CD4-positive, alpha-beta T cell treated with Interleukin-4 for 4 hours (primary cell): ENCODE measurements around the gene RPGRIP1.
"Not testable (repeated sequence)": the region's sequence is repeated elsewhere in the genome, so short reads cannot be mapped to it uniquely, and the experiment has no call there.

Experiments used
- DNase-seq: peaks from one replicate; pipeline ENCODE4 v3.0.0-alpha.2; 2020

The RPGRIP1 gene

DNA sequence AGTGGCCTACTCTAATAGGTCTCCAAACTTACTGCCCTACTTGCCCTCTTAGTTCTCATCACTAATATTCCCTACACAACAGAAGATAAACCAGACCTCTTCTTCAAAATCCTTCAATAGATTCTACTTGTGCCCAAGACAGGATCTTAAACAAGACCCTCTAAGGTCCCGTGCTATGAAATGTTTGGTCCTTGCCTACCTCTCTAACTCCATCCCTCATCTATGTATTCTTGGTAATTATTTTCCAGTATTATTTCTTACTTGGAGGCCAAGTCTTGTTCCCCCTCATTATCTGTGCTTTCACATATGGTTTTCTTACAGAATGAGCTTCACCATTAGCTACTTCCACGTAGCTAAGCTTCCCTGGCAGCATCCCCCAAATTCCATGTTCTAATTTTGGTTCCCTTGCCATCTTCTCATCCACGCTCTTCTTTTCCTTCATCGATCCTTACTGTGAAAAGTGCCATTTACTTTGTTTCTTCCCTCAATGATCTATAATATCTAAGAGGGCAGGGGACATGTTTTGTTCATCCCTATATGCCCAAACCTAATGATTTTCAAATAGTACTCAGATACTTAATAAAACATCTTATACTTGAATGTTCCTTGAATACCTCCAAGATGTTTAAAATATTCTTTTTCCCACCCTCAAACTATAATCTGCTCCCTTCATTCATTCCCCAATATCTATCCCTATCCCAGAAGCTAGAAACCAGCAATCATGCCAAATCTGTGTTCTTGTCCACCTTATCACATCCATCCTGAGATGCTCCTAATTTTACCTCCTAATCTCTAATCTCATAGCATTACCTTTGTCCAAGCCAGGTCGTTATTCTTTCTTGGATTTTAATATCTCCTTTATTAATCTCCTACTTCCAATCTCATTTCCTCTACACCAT, 20.7 kb upstream of the RPGRIP1 start:
- no peak for DNase-seq

DNA sequence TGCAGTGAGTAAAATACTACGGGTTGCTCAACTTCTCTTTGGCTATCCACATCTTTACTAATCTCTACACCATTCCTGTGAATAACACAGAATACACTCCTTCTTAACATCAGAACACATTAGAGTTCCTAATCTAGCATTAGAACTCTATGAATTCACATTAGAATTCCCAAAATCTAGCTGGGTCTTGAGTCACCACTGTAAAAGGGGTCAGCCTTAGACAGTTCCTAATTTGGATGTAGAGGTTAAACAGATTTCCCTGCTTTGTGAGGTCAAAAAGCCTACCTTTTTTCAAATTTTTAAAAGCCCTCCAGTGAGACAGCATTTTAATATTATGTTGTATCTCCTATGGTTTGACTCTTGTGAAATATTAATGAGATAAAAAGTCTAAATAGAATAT, 18.1 kb upstream of the RPGRIP1 start:
- no peak for DNase-seq

DNA sequence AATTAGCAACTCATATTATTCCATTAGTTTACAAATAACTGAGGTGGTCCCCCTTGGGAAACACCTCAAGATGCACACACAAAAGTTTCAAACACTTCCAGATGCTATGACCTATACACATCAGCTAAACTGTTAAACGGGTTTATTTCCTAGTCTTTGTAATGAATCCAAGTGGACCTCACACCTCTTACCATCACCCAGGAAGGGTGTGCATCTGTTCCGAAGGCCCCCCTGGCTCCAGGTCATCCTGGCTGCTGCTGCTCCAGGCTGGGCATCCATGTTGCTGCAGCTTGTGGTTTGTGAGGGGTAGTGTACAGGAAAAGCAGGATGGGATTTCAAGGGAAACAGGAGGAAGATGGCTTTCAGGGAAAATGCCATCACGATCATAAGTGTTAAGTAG, 17.5 kb upstream of the RPGRIP1 start:
- no peak for DNase-seq

DNA sequence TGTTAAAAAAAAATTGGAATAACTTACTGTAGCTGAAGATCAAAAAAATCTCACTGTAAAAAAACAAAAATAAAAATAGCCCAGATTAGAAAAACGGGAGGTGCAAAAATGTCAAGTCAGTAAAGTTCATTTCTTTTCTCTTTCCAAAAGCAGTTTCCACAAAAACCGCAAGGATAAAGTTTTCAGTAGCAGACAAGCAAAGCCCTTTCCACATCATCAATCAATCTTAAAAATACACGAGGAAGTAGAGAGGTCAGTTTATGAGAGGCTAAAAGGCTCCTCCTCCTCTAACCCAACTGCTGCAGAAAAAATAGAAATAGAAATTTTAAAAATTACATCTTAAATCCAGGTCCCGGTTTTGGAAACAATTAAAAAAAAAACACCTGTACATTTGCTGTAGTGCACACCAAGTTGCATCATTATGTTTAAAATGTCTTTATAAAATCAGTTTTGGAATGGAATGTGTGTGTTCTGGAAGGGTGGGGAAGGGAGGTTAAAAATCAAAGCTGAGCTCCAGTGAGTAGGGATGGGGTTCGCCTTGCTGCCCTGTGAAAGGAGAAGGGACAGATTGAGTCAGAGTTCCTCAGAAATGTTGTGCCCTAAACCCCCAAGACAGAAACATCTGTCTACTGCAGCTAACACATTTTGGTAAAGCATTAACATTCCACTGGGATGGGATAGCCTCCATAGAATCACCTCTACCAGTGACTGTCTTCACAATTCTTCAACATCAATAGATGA, 16.4 kb upstream of the RPGRIP1 start:
- DNase-seq: peak; percentile 30

DNA sequence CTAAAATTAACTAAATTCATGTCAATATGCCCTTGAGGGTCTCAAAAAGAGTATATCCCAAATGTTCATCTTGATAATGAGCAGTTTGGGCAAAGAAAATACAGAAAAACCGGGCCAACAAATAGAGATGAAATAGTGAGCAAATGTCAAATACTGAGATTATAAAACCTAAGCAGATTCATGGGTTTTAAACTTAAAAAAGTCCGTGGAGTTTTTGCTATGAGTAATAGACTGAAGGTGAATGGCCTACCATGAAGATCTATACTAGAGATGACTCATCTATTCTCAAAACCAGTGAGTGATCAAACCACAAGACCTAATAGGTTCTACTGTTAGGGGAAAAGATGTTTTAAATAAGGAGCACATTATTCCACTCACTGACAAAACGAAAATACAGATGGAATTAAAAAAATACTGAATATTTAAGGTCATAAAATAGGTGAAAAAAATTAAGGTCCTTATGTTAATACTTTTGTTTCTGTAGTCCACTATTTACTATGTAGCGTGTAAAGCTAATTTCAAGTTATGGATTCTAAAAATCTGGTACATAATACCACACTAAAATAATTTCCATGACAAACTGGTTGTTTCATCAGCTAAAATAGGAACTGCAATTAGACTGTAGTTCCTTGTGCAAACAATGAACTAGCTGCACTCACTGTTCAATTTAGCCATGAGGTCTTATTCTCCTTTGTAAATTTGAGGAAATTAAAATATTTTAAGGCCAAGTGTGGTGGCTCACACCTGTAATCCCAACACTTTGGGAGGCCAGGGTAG, 15.7 kb upstream of the RPGRIP1 start:
- peak; percentile 85 for DNase-seq

DNA sequence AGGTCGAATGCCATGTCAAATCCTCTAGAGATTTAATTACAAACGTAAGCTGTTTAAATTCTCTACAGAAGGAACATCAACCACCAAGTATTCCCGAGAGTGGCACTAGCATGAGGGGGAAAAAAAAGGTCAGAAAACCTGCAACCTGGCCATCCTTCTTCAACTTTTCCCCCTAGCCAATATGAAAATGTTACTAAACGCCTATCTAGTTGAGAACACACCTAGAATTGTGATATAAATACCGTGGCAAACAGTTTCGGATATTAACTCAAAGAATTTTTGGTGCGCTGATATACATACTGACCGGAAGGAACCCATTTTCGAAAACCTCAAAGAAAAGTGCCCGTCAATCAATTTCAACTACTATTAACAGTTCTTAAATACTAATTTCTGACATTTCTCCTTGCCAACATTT, 12.4 kb upstream of the RPGRIP1 start:
- no peak for DNase-seq

DNA sequence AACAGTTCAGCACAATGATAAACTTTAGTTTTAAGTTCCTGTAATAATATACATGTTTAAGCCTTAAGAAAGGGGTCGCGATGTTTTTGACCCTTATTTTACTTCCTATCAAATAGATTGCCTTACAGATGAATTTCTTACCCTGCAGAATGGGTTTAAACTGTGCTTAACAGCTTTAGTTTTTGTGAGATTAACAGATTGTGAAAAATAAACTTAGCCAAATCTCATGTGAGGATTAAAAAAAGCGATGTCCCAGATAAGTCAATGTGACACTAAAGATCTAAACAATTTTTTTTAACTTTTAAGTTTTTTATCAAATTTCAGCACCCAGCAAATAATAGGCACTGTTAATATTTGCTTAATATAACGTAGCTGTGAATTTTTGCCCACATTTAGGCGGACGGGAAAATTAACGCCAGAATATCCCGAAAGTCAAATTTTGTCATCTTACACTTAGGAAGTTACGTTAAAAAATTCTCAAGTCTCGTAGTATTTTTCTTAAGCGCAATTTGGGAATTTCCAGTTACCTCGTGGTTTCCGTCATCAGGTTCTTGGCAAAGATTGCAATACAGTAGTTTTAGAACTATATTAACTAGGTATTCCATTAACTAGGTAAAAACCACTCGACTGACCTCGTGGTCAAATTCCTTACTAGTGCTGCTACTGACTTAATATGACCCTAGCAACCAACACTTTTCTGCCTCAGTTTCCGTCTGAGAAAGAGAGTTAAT, 11.8 kb upstream of the RPGRIP1 start:
- peak; percentile 47 for DNase-seq

DNA sequence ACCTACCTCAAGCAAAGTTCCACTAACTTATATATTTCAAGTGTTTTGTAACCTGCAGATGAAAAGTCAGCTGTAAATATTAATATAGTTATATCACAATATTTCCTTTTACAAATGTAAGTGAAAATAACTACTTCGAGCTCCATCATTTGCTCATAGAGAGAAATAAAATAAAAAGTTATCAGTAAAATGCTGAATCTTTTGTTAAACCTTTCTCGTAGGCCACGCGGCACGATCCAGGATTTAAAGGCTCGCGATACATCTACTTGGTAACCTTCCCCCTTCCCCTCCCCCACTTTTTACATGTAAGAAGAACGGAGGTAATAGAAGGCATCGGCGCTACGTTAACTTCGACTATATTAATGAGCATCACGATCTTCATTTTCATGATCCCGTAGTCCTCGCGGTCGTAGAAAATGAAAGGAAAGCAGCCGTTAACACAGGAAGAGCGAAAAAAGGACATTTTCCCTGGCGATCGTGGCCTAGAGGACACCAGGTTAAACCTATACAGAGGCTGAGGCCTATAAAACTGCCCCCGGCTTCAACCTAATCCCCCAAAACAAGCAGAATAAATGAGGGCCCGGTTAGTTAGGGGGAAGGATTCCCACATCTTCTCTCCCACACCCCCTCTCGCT, 11.1 kb upstream of the RPGRIP1 start:
- peak; percentile 39 for DNase-seq

DNA sequence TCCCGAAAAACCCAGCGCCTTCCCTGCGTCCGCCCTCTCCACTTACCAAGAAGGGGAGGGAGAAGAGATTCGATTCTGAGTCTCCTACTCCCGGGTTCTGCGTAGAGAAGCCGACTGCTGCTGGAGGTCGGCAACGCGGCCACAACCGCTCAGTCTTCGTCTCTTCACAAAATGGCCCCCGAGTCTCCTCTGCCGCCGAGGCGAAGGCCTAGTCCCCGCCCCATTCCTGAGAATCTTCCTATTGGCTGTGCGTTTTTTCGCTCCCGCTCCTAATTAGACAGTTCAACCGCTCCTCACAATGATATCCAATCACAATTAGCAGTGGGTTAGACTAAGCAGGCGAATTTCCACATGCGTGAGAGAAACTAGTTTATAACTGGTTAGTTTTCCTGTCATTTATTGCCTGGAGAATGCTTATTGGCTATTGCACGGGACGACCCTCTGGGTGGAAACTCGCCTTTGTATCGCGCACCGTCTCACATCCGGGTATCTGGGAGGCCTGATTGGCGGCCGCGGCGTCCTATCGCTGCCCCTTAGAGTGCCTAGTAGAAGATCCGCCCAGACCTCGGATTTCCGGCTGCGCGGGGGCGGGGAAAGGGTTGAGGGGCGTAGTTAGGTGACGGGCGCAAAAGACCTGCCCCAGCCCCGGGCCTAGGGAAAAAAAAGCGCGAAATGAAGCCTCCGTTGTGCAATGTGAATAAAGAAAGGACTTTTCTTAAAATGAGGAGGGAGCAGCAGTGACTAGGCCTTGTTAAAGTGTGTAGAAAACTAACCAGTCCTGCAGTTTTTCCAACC, 10.4 kb upstream of the RPGRIP1 start, which contains the start of gene HNRNPC:
HNRNPC (minus strand) TSS at position 191 of the 795 bp plus-strand sequence. CDS start 35,249 bp downstream, outside the sequence.
- peak; percentile 100 for DNase-seq

DNA sequence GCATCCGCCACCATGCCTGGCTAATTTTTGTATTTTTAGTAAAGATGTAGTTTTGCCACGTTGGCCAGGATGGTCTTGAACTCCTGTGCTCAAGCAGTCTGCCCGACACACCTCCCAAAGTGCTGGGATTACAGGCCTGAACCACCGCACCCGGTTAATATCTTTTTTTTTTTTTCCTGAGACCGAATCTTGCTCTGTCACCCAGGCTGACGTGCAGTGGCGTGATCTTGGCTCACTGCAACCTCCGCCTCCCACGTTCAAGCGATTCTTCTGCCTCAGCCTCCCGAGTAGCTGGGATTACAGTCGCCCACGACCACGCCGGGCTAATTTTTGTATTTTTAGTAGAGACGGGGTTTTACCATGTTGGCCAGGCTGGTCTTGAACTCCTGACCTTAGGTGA, 7.2 kb upstream of the RPGRIP1 start:
- not testable (repeated sequence) for DNase-seq

DNA sequence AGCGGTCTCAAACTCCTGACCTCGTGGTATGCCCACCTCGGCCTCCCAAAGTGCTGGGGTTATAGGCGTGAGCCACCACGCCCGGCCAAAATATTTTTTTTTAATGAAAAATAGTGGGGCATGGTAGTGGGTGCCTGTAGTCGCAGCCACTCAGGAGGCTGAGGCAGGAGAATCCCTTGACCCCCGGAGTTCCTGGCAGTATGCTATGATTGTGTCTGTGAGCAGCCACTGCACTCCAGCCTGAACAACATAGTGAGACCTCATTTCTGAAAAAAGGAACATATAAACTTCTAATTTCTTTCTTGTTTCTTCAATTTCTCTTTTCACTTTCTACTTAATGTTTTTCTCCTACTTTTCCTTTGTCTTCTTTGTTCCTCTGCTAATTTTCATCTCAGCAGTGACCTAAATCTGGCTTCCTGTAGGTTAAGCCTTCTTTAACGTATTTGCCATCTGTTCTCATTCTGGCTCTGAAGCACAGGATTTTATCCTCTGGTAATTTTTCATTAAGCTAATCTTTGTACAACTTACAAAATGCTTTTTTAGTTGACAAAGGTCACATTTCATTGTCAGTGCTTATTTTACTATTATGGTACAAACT, 4.5 kb upstream of the RPGRIP1 start:
- DNase-seq: no peak

DNA sequence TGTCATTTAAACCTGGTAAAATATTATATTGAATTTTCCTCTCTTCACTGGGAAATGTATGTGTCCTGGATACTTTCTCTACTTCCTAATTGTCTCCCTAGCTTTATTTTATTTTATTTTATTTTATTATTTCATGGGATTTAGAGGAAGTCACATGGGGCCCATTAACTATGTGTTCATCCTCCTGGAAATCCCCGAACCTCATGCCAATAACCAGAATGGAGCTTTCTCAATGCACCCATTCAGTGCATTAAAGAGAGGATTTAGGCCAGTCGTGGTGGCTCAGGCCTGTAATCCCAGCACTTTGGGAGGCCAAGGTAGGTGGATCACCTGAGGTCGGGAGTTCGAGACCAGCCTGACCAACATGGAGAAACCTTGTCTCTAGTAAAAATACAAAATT, 1.3 kb upstream of the RPGRIP1 start:
- no peak for DNase-seq

DNA sequence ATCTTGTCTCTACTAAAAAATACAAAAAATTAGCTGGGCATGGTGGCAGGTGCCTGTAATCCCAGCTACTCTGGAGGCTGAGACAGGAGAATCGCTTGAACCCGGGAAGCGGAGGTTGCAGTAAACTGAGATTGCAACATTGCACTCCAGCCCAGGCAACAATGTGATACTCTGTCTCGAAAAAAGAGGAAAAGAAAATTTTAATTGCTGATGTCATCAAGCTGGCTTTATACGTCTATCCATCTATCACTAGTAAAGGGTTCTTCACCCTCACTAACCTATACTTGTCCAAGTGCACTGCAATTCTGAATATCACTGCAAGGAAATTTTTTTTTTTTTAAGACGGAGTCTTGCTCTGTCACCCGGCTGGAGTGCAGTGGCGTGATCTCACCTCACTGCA, 2.0 kb downstream of the RPGRIP1 start:
- DNase-seq: not testable (repeated sequence)

DNA sequence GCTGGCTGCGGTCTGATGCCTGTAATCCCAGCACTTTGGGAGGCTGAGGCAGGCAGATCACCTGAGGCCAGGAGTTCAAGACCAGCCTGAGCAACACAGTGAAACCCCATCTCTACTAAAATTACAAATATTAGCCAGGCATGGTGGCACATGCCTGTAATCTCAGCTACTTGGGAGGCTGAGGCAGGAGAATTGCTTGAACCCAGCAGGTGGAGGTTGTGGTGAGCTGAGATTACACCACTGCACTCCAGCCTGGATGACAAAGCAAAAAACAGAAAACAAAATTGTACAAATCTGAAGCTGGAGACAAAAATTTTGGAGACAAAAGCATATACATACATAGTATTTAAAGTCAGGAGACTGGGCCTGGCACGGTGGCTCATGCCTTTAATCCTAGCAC, 6.6 kb downstream of the RPGRIP1 start:
- DNase-seq: not testable (repeated sequence)

DNA sequence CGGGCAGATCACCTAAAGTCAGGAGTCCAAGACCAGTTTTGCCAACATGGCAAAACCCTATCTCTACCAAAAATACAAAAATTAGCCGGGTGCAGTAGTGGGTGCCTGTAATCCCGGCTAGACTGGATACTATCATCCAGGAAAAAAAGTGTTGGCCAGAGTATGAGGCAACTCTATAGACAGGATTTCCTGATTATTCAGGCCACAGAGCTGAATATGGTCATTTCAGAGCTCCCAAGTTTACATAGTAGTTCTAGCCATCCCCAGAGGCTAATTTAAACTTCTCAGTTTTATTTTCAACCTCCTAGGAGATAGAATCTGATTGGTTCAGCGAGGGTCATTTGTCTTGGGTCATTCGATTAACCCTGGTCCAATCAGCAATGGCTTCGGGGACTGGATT, 7.3 kb downstream of the RPGRIP1 start:
- DNase-seq: no peak

DNA sequence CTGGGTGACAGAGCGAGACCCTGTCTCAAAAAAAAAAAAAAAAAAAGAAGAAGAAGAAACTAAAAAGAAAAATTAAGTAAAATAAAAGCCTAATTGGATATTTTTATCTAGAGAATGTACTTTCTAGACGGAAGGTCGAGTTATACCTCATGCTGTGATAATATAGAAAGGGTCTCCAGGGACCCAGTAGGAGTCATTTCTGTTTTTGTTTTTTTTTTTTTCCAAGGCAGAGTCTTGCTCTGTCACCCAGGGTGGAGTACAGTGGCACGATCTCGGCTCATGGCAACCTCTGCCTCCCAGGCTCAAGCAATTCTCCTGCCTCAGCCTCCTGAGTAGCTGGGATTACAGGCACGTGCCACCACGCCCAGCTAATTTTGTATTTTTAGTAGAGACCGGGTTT, 14.1 kb downstream of the RPGRIP1 start:
- not testable (repeated sequence) for DNase-seq

DNA sequence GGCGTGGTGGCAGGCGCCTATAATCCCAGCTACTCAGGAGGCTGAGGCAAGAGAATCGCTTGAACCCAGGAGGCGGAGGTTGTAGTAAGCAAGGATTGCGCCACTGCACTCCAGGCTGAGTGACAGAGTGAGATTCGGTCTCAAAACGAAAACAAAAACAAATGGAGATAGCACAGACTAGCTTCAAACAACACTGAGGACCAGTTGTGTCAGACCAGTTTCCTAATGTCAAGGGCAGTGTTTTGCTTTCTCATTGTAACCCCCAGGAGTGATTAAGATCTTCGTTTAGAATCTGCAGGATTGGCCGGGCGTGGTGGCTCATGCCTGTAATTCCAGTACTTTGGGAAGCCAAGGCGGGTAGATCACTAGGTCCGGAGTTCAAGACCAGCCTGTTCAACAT, 18.5 kb downstream of the RPGRIP1 start:
- DNase-seq: no peak

DNA sequence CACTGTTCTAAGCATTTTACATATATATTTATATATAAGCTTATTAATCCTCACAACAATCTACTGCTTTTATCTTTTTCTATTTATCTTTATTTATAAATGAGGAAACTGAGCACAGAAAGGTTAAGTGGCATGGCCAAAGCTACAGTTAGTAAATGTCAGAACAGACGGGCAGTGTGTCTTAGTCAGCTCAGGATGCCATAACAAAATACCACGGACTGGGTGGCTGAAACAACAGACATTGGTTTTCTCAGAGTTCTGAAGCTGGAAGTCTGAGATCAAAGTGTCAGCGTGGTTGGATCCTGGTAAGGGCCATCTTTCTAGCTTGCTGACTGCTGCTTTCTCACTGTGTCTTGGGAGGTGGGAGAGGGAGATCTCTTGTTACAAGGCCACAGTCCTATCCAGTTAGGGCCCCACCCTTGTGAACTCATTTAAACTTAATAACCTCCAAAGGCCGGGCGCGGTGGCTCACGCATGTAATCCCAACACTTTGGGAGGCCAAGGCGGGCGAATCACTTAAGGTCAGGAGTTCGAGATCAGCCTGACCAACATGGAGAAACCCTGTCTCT, 19.8 kb downstream of the RPGRIP1 start:
- no peak for DNase-seq

DNA sequence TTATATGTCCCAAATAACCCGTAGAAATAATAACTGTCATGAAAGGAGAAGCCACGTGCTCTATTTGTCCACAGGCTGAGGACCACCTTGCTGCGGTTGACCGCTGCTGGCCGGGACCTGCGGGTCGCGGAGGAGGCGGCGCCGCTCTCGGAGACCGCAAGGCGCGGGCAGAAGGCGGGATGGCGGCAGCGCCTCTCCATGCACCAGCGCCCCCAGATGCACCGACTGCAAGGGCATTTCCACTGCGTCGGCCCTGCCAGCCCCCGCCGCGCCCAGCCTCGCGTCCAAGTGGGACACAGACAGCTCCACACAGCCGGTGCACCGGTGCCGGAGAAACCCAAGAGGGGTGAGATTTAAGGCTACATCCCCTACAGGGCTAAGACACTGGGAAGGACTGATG, 21.0 kb downstream of the RPGRIP1 start:
- no peak for DNase-seq
